OCI-LY3 (cell line): ENCODE measurements around the gene ZBTB44.

Experiments
- CTCF ChIP-seq: fragments of 200-600, 300-600 bp; sonication (generic); IDR thresholded peaks from 2 replicates; pipeline ENCODE4 v1.5.1; 2014; ENCODE audit warnings: antibody characterized with exemption, low read length, low read depth
- EZH2phosphoT487 ChIP-seq: fragments of 200-600 bp; shearing (Covaris generic); IDR thresholded peaks from 2 replicates; pipeline ENCODE4 v1.6.1; 2018; ENCODE audit warnings: antibody characterized with exemption, mixed run types, low read depth

- TF ChIP-seq CTCF, result no peak
- TF ChIP-seq EZH2phosphoT487, result no peak
Measured at GRCh38 chr11:130192845-130193267, 121.9 kb downstream of the ZBTB44 start.
